Ishikawa (cell line): Measurements from ENCODE around the gene FGF18.

Source experiments
- CEBPB ChIP-seq: IDR thresholded peaks from 2 replicates; pipeline ENCODE4 v1.6.1; 2012
- CREB1 ChIP-seq: IDR thresholded peaks from 2 replicates; pipeline ENCODE4 v1.6.1; 2012; ENCODE audit warnings: low read depth
- EGR1 ChIP-seq: IDR thresholded peaks from 2 replicates; pipeline ENCODE4 v1.6.1; 2012
- EP300 ChIP-seq: IDR thresholded peaks from 2 replicates; pipeline ENCODE4 v1.6.1; 2012; ENCODE audit warnings: borderline replicate concordance
- FOXM1 ChIP-seq: IDR thresholded peaks from 2 replicates; pipeline ENCODE4 v1.6.1; 2012; ENCODE audit warnings: low read depth, borderline replicate concordance
- MAX ChIP-seq: IDR thresholded peaks from 2 replicates; pipeline ENCODE4 v1.6.1; 2012
- NFIC ChIP-seq: IDR thresholded peaks from 2 replicates; pipeline ENCODE4 v1.6.1; 2012
- RAD21 ChIP-seq: IDR thresholded peaks from 2 replicates; pipeline ENCODE4 v1.6.1; 2012; ENCODE audit warnings: low read depth
- REST ChIP-seq: IDR thresholded peaks from 2 replicates; pipeline ENCODE4 v1.6.1; 2012; ENCODE audit warnings: low read depth, mild to moderate bottlenecking
- TAF1 ChIP-seq: IDR thresholded peaks from 2 replicates; pipeline ENCODE4 v1.6.1; 2012; ENCODE audit warnings: low read depth, mild to moderate bottlenecking
- TCF12 ChIP-seq: IDR thresholded peaks from 2 replicates; pipeline ENCODE4 v1.6.1; 2012; ENCODE audit warnings: low read depth
- TEAD4 ChIP-seq: IDR thresholded peaks from 2 replicates; pipeline ENCODE4 v1.6.1; 2012
- YY1 ChIP-seq: IDR thresholded peaks from 2 replicates; pipeline ENCODE4 v1.6.1; 2012; ENCODE audit warnings: low read depth
- ZBTB7A ChIP-seq: IDR thresholded peaks from 2 replicates; pipeline ENCODE4 v1.6.1; 2012; ENCODE audit warnings: low read depth

- TF ChIP-seq TAF1 (no peak), TCF12 (no peak), NFIC (no peak), CEBPB (no peak), YY1 (no peak), ZBTB7A (no peak), MAX (no peak), FOXM1 (no peak), REST (no peak), RAD21 (no peak), CREB1 (no peak), EP300 (no peak), TEAD4 (no peak), EGR1 (no peak)
Observed at GRCh38 chr5:171435908-171436307, 16.5 kb downstream of the FGF18 start.
